Colonic mucosa (tissue), 4 donors: Measurements from ENCODE around the gene TSPAN3. TPM values are rescaled to one million over a fixed set of nuclear protein-coding genes. Genes with fewer than 3 reads are reported as not detected.

Experiments
- DNase-seq: peaks from one replicate; pipeline ENCODE4 v3.0.0-alpha.2; 2020
- H3K27ac ChIP-seq: fragments of 200-600 bp; one replicate; pipeline ENCODE4 v1.8.0; 2021
- H3K27me3 ChIP-seq: fragments of 200-600 bp; one replicate; pipeline ENCODE4 v1.8.0; 2021
- H3K36me3 ChIP-seq: fragments of 200-600 bp; one replicate; pipeline ENCODE4 v1.8.0; 2021
- H3K4me1 ChIP-seq: fragments of 200-600 bp; one replicate; pipeline ENCODE4 v1.8.0; 2021; ENCODE audit warnings: mild to moderate bottlenecking
- H3K4me3 ChIP-seq: fragments of 200-600 bp; one replicate; pipeline ENCODE4 v1.8.0; 2021
- H3K9ac ChIP-seq, 2 donors: one replicate each; pipeline ENCODE4 v1.7.0; 2013; ENCODE audit warnings: control low read depth in 2 of 2, low read depth in 2 of 2, low read length in 2 of 2
- H3K9me3 ChIP-seq: fragments of 200-600 bp; one replicate; pipeline ENCODE4 v1.8.0; 2021
- intact Hi-C: fragments of 100-400 bp; cut with DNase I; formaldehyde crosslinking; loops from one replicate; pipeline ENCODE4 v1.14.1; 2022
- total RNA-seq, 2 donors: library from RNA; stranded (reverse); fragmentation: NEBNext Ultra II Directional in 1 of 2; extraction: Animal tissue kit (Norgen Biotek cat#: 25700) in 1 of 2; gene quantifications; one replicate each; pipeline ENCODE4 v1.2.1, GENCODE V29; 2021
- TF ChIP-seq, protein P1 (sequence below): fragments of 200-600 bp; IDR thresholded peaks from one replicate; pipeline ENCODE4 v1.8.0; 2022; ENCODE audit warnings: antibody characterized with exemption, mild to moderate bottlenecking
- donor health status: healthy.
- donor health status: DM: no; HTN: no; CAD: no.
- donor health status: DM: no; HTN: no; CAD: no.

Gene TSPAN3
- total RNA-seq, 2 donors from 2014 or later: 594 to 841 TPM

- Histone ChIP-seq H3K27me3 (no peaks in the 10 kb centered on the region), H3K36me3 (peaks cover 6% of the 10 kb centered on the region), H3K4me1 (peaks cover 5% of the 10 kb centered on the region), H3K27ac (no peak overlapping the region), H3K4me3 (no peak overlapping the region), H3K9me3 (no peaks in the 10 kb centered on the region), H3K9ac (no peak overlapping the region)
- TF ChIP-seq, protein P1, sequence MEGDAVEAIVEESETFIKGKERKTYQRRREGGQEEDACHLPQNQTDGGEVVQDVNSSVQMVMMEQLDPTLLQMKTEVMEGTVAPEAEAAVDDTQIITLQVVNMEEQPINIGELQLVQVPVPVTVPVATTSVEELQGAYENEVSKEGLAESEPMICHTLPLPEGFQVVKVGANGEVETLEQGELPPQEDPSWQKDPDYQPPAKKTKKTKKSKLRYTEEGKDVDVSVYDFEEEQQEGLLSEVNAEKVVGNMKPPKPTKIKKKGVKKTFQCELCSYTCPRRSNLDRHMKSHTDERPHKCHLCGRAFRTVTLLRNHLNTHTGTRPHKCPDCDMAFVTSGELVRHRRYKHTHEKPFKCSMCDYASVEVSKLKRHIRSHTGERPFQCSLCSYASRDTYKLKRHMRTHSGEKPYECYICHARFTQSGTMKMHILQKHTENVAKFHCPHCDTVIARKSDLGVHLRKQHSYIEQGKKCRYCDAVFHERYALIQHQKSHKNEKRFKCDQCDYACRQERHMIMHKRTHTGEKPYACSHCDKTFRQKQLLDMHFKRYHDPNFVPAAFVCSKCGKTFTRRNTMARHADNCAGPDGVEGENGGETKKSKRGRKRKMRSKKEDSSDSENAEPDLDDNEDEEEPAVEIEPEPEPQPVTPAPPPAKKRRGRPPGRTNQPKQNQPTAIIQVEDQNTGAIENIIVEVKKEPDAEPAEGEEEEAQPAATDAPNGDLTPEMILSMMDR: no peak
- peak; percentile 15 for DNase-seq
- intact Hi-C loops: no loop called here
Observed at GRCh38 chr15:77032052-77032646, 38.8 kb downstream of the TSPAN3 start.

- DNase-seq: peak; percentile 30
- intact Hi-C loops: no loop called here
Observed at GRCh38 chr15:77031376-77032050, 39.4 kb downstream of the TSPAN3 start.

GRCh38 chr15:77030928-77031375 lies 40.0 kb downstream of the TSPAN3 start:
- DNase-seq: no peak
- H3K36me3 ChIP-seq: no peaks in the 10 kb centered on the region
- intact Hi-C loops: no loop called here
- TF ChIP-seq, protein P1: no peak
- H3K4me3 ChIP-seq: no peak overlapping the region
- H3K27ac ChIP-seq: no peak overlapping the region
- peaks cover 5% of the 10 kb centered on the region for H3K4me1 ChIP-seq
- no peak overlapping the region for H3K9ac ChIP-seq
- H3K27me3 ChIP-seq: no peaks in the 10 kb centered on the region
- no peaks in the 10 kb centered on the region for H3K9me3 ChIP-seq

More at GRCh38 chr15:77031376-77032050, 39.4 kb downstream of the TSPAN3 start:
- Histone ChIP-seq H3K9ac (no peak overlapping the region), H3K27me3 (no peaks in the 10 kb centered on the region), H3K9me3 (no peaks in the 10 kb centered on the region), H3K4me3 (no peak overlapping the region), H3K27ac (no peak overlapping the region), H3K36me3 (no peaks in the 10 kb centered on the region), H3K4me1 (peaks cover 5% of the 10 kb centered on the region)
- TF ChIP-seq, protein P1: no peak

DNA sequence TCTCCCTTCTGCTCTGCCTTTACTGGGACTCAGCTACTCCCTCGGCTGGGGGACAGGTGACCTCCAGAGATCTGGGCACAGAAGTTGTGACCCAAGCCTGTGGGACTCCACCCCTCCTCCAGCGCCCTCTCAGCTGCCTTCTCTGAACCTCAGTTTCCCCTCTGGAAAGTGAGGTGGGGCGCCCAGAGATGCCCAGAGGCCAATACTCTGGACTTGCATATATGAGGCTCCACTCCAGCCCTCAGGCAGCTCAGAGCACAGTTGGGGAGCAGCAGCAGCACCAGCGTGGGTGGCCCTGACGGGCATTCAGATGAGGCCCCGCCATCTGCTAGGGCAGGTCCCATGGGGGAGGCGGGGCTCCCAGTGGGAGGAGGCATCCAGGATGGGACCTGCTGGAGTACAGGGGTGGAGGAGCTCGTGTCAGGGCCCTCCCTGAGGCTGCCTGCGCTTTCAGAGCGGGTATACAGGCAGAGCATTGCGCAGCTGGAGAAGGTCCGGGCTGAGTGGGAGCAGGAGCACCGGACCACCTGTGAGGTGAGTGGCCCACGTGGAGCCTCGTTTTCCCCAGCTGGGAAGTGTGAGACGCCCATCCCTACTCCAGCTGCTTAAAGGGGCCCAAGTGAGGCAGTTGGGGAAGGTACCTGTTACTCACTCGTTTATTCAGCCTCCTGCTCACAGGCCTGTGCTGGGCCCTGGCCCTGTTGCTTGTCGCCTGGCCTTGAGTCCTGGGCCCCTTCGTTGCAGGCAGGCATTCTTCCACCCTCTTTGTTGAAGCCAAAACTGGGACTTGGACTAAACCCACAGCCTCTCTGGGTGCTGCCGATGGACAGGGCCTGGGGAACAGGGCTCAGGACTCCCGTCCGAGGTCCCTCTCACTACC lies 40.6 kb downstream of the TSPAN3 start:
- Histone ChIP-seq H3K9ac (peak overlapping the region in 1 of 2 donors; percentile 21), H3K27ac (no peak overlapping the region), H3K27me3 (no peaks in the 10 kb centered on the region), H3K4me1 (peaks cover 5% of the 10 kb centered on the region), H3K4me3 (no peak overlapping the region), H3K36me3 (no peaks in the 10 kb centered on the region), H3K9me3 (no peaks in the 10 kb centered on the region)
- TF ChIP-seq, protein P1: no peak
- intact Hi-C loops: no loop called here
- peak; percentile 49 for DNase-seq
